H1 (cell line): ENCODE measurements around the gene SAT2. TPM values are rescaled to one million over a fixed set of nuclear protein-coding genes. Genes with fewer than 3 reads are reported as not detected.

ENCODE experiments used
- CHD1 ChIP-seq: IDR thresholded peaks from 2 replicates; pipeline ENCODE4 v1.6.1; 2012; ENCODE audit warnings: low read depth, low read length, improper control_type of control experiment
- CHD2 ChIP-seq: IDR thresholded peaks from 2 replicates; pipeline ENCODE4 v1.6.1; 2012; ENCODE audit warnings: low read length, improper control_type of control experiment
- EP300 ChIP-seq, 2 experiments: IDR thresholded peaks; 1 replicate in 1 of 2; 2 replicates in 1 of 2; pipeline ENCODE4 v1.6.1; 2011 to 2012; ENCODE audit warnings: low read depth in 2 of 2, low read length in 2 of 2, mild to moderate bottlenecking in 2 of 2, borderline replicate concordance in 1 of 2, inconsistent platforms in 1 of 2, moderate library complexity in 1 of 2
- FOSL1 ChIP-seq: IDR thresholded peaks from 2 replicates; pipeline ENCODE4 v1.6.1; 2011; ENCODE audit warnings: mild to moderate bottlenecking, low read depth, low read length, moderate library complexity; ENCODE audit not compliant: insufficient read depth
- GABPA ChIP-seq: IDR thresholded peaks from 2 replicates; pipeline ENCODE4 v1.6.1; 2011; ENCODE audit warnings: mild to moderate bottlenecking, low read length, moderate library complexity, borderline replicate concordance; ENCODE audit not compliant: insufficient read depth
- GTF2F1 ChIP-seq: IDR thresholded peaks from 2 replicates; pipeline ENCODE4 v1.6.1; 2012; ENCODE audit warnings: low read depth, low read length, improper control_type of control experiment, borderline replicate concordance
- HDAC2 ChIP-seq, 2 experiments: fragments of 300-600 bp in 1 of 2; sonication (generic) in 1 of 2; IDR thresholded peaks; 2 replicates each; pipeline ENCODE4 v1.6.1; 2011 to 2012; ENCODE audit warnings: low read depth in 2 of 2, low read length in 2 of 2, mild to moderate bottlenecking in 2 of 2, moderate library complexity in 2 of 2, borderline replicate concordance in 1 of 2, inconsistent platforms in 1 of 2
- HDAC6 ChIP-seq: IDR thresholded peaks from one replicate; pipeline ENCODE4 v1.7.1; 2012; ENCODE audit warnings: low read depth, mild to moderate bottlenecking, inconsistent platforms, low read length, moderate library complexity
- KDM1A ChIP-seq: fragments of 200-600, 300-600 bp; sonication (generic); IDR thresholded peaks from 2 replicates; pipeline ENCODE4 v1.7.1; 2016; ENCODE audit warnings: mild to moderate bottlenecking, low read length, borderline replicate concordance
- KDM4A ChIP-seq: IDR thresholded peaks from one replicate; pipeline ENCODE4 v1.7.1; 2012; ENCODE audit warnings: low read depth, mild to moderate bottlenecking, moderate library complexity, low read length, inconsistent platforms; ENCODE audit not compliant: severe bottlenecking
- RAD21 ChIP-seq, 2 experiments: IDR thresholded peaks in 1 of 2; conservative IDR thresholded peaks in 1 of 2; 2 replicates each; pipeline ENCODE4 v1.6.1; 2011; ENCODE audit warnings: low read depth in 2 of 2, low read length in 2 of 2, improper control_type of control experiment in 1 of 2, inconsistent platforms in 1 of 2, mild to moderate bottlenecking in 1 of 2, moderate library complexity in 1 of 2
- RBBP5 ChIP-seq: IDR thresholded peaks from 2 replicates; pipeline ENCODE4 v1.7.1; 2012; ENCODE audit warnings: low read depth, mild to moderate bottlenecking, inconsistent platforms, low read length, moderate library complexity, borderline replicate concordance
- SAP30 ChIP-seq: fragments of 300-600 bp; sonication (generic); IDR thresholded peaks from 2 replicates; pipeline ENCODE4 v1.7.1; 2012; ENCODE audit warnings: low read length, moderate library complexity, mild to moderate bottlenecking, inconsistent platforms; ENCODE audit not compliant: insufficient read depth, insufficient replicate concordance
- SIN3A ChIP-seq, 2 experiments: IDR thresholded peaks in 1 of 2; conservative IDR thresholded peaks in 1 of 2; 2 replicates each; pipeline ENCODE4 v1.6.1; 2011 to 2012; ENCODE audit warnings: low read length in 2 of 2, improper control_type of control experiment in 1 of 2, low read depth in 1 of 2, mild to moderate bottlenecking in 1 of 2
- SIX5 ChIP-seq: IDR thresholded peaks from 2 replicates; pipeline ENCODE4 v1.6.1; 2011; ENCODE audit warnings: mild to moderate bottlenecking, low read depth, low read length
- SP2 ChIP-seq: IDR thresholded peaks from 2 replicates; pipeline ENCODE4 v1.6.1; 2012; ENCODE audit warnings: mild to moderate bottlenecking, low read length, inconsistent platforms
- SP4 ChIP-seq: IDR thresholded peaks from 2 replicates; pipeline ENCODE4 v1.6.1; 2012; ENCODE audit warnings: low read length, inconsistent platforms
- TAF1 ChIP-seq: IDR thresholded peaks from 2 replicates; pipeline ENCODE4 v1.6.1; 2011; ENCODE audit warnings: mild to moderate bottlenecking, low read depth, low read length
- ZNF274 ChIP-seq: IDR thresholded peaks from 2 replicates; pipeline ENCODE4 v1.7.0; 2012; ENCODE audit warnings: low read length, borderline replicate concordance; ENCODE audit errors: extremely low read depth
- polyA plus RNA-seq, 7 experiments: library from polyadenylated mRNA; depleted of rRNA in 3 of 7; stranded (reverse) in 5 of 7; unstranded in 2 of 7; fragments of >200 nt in 5 of 7; fragments of 200-250 nt in 2 of 7; gene quantifications; 1 replicate in 5 of 7; 2 replicates in 1 of 7; 4 replicates in 1 of 7; pipeline versions ENCODE4 v1.2.1 to v1.2.3, GENCODE V29; 2011 to 2013; ENCODE audit warnings: missing spikeins in 2 of 7, mixed read lengths in 2 of 7
- total RNA-seq: library from RNA; stranded (reverse); fragmentation: NEBNext Ultra II Directional; extraction: Animal tissue kit (Norgen Biotek cat#: 25700); gene quantifications from 2 replicates; pipeline ENCODE4 v1.2.1, GENCODE V29; 2021

Gene SAT2
- total and polyA plus RNA-seq, 2 of the 8 experiments (the other 6 are each of a cell fraction or from before 2014, with no cell fraction given), result 36.4 to 72.3 TPM

- TF ChIP-seq SIX5 (no peak), HDAC2 (IDR thresholded peaks at IDR 0.05; ENCODE audit: borderline replicate concordance in 1 of 2, low read depth in 2 of 2, low read length in 2 of 2) (no peak), ZNF274 (no peak), SIN3A (conservative IDR thresholded peaks at IDR 0.05 in 1 of 2, IDR thresholded peaks at IDR 0.05 in 1 of 2; ENCODE audit: low read depth in 1 of 2, low read length in 2 of 2) (peak in 1 of 2 experiments; percentile 64; a peak in 2 of 4 replicates), KDM1A (no peak), SAP30 (no peak), CHD1 (no peak), KDM4A (peak; percentile 32), HDAC6 (no peak), GTF2F1 (no peak), SP2 (no peak), RAD21 (IDR thresholded peaks at IDR 0.05 in 1 of 2, conservative IDR thresholded peaks at IDR 0.05 in 1 of 2; ENCODE audit: low read depth in 2 of 2, low read length in 2 of 2) (peak; percentile 66 to 83), FOSL1 (no peak), SP4 (no peak), TAF1 (no peak), CHD2 (no peak), RBBP5 (no peak), EP300 (IDR thresholded peaks at IDR 0.05; ENCODE audit: borderline replicate concordance in 1 of 2, low read depth in 2 of 2, low read length in 2 of 2) (no peak), GABPA (peak; percentile 74; the same call in 1 of the 2 replicates)
These were observed 38.3 kb downstream of the SAT2 start (continued) for GRCh38 chr17:7589204-7589868.
